ENCODE data around the gene FAM76A.
"Not testable (repeated sequence)": the region's sequence is repeated elsewhere in the genome, so short reads cannot be mapped to it uniquely, and the experiment has no call there.

The FAM76A gene

DNA sequence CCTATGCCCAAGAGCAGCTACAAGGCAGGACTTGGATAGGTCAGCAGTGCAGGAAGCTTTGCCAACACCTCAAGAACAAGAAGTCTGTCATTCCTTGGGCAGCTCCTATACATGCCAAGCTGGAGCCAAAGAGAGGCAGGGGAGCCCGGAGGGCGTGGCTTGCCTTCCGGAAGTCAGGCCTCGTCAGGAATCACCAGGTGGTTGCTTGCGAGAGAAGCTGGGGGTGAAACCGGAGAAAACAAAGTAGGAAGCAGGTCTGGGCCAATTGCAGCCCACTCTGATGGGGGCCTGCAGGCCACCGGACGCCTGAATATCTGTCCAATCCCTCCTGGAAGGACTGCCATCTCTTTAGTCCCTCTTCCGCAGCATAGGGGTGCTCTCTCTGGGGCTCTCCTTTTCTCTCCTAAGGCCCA is 794 bp upstream of the FAM76A start:
- DNase-seq (ENCODE audit: low read depth, low spot score) = peak; percentile 2

DNA sequence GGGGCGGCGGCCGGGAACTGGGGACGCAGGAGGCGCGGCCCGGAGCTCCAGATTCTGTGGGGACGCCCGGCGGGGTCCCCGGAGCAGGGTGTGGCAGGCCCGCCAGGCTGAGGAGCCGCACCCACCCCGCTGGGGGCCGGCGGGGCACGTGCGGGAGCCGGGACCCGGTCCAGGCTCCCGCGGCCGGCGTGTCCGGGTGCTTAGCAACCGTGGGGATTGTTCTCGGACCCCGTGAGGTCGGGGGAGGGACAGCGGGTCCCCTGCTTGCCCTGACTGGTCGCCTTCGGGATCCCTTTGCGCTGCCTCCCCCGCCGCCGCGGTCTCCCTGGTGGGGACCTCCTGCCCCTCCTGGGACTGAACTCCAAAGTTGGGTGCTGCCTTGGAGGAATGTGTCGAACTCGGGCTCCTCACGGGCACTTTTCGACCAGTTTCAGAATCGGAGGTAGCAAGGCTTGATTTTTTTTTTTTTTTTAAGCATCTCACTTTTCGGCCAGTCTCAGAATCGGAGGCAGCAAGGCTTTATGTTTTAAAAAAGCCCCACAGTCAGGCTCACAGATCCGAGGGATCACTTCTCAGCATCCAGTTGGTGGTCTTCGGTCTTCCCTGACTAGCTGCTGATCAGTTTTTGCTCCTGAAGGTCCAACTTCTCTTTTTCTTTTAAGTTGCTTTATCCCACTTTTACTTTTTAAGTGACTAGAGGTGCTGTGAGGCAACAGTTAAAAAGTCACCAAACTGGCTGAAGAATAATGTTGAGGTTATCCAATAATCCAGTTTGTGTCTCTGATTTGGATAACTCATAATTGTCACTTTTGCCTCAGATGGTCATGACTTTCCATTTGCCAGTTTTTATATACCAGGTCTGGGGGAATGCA is 648 bp downstream of the FAM76A start:
- peak; percentile 77 for DNase-seq (ENCODE audit: low read depth, low spot score)

DNA sequence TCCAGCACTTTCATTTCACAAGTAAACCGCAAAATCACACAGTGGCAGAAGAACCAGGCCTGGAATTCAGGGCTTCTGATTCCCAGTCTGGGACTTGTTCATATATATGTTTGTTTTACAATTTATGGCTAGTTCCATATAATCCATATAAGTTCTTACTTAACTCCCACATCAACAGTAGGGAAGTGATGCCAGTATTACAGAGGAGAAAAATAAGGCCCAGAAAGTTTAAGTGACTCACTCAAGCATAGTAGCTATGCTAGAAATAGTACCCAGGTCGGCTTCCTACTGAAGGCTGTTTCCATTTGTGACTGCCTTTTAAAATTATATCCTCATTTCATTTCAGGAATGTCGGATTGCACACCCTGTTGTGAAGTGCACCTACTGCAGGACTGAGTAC is 1.4 kb downstream of the FAM76A start:
- peak; percentile 16 for DNase-seq (ENCODE audit: low read depth, low spot score)

DNA sequence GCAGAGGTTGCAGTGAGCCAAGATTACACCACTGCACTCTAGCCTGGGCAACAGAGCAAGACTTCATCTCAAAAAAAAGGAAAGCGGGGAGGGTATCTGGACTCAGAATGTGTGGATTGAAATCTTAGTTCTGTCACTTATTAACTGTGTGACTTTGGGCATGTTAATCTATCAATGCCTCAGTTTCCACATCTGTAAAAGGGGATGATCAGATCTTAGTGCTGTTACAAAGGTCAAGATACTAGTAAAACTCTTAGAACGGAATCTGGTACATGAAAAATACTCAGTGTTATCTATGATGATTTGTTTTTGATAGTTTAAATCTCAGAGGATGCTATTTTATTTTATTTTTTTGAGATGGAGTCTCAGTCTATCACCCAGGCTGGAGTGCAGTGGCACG is 10.5 kb downstream of the FAM76A start:
- no peak for DNase-seq (ENCODE audit: low read depth, low spot score)

DNA sequence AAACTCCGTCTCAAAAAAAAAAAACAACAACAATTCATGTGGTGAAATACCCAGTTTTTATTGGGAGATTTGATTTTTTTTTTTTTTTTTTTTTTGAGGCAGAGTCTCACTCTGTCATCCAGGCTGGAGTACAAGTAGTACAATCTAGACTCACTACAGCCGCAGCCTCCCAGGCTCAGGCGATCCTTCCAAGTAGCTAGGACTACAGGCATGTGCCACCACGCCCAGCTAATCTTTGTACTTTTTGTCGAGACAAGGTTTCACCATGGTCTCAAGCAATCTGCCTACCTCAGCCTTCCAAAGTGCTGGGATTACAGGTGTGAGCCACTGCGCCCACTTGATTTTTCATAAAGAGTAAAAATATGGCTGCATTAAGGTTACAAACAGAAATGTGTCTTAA is 15.4 kb downstream of the FAM76A start:
- no peak for DNase-seq (ENCODE audit: low read depth, low spot score)

DNA sequence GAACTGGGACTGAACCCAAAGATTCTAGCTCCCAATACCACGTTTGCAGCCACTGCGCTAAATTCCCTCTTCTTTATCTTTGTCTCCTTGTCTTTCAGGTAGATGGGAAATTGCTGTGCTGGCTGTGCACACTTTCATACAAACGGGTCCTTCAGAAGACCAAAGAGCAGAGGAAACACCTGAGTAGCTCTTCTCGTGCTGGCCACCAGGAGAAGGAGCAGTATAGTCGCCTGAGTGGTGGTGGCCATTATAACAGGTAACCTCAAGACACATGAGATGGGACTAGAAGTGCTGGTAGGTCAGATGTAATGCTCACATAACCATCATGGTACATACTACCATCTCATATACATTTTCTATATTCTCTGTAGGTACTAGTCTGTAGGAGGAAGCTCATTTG is 18.8 kb downstream of the FAM76A start:
- no peak for DNase-seq (ENCODE audit: low read depth, low spot score)

DNA sequence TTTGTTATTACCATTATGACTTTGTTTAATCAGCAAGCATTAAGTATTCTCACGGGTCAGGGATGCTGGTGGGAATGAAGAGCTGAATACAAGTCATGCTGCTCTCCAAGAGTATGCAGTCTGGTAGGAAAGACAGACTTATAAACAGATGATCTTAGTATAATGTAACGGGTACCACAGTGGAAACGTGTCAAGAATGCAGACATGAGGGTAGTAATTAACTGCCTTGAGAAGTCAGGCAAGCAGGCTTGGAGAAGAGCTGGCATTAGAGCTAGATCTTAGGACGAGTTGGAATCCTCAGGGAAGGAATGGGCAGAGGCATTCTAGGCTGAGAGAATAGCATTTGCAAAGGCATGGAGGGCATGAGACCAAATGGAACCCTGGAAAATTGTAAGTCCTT is 19.7 kb downstream of the FAM76A start:
- DNase-seq (ENCODE audit: low read depth, low spot score) = no peak

DNA sequence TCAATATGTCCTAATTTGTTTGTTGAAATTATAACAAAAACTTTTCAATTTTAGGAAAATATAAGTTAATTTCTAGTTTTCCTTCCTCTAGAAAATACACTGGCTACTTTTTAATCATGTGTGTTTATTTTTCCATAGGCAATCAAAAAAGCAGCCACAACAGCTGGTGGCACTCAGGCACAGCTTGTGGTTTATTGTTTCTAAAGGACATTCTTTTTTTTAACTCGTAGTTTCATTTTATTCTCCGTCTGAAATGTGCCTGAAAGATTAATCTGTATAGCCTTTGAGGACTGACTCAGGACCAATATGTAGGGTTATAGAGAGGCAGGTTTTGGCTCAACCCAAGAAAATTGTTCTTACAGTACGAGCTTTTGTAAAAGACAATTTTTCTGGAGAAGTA is 26.6 kb downstream of the FAM76A start:
- peak; percentile 5 for DNase-seq (ENCODE audit: low read depth, low spot score)

DNA sequence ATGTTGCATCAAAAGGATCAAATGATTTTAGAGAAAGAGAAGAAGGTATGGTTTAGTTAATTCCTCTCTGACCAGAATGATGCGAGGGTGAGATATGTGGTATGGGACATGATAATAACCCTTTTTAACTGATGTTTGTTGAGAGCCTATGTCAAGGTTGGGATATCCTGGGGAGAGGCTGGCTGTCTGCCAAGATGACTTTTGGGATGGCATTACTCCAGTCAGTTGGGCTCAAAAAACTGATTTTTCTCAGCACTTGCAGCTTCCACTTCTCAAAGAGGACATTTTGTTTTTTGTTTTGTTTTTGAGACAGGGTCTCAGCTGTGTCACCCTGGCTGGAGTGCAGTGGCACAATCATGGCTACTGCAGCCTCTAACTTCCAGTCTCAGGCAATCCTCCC is 29.5 kb downstream of the FAM76A start:
- DNase-seq (ENCODE audit: low read depth, low spot score) = no peak

DNA sequence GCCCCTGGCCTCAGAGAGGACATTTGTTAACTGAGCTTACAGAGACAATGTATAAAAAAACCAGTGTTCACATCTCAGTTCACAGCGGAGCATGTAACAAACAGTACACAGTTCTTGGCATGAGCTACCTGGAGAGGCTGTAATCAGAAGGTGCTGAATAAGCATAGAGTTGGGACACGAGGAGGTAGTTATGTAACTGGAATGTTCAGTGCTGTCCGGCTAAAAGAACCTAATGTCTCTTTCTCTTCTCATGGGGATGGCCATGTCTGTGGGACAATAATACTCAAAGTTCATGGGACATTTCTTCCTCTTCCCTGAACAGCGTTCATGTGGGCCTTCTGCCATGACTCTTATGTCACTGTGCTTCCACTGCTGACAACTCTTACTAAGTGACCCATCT is 30.1 kb downstream of the FAM76A start:
- DNase-seq (ENCODE audit: low read depth, low spot score) = no peak

DNA sequence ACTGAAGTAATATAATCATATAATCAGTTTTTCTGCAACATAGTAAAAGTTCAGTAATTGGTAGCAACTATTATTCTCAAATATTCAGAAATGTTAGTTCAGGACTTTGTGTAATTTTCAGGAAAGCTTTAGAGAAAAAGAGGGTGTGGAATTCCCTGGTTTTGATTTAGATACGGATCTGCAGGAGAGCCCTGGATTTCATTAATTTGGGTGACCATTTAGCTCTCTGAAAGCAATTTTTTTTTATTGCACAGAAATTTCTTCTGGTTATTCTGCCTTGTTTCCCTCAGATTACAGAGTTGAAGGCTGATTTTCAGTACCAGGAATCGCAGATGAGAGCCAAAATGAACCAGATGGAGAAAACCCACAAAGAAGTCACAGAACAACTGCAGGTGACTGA is 33.5 kb downstream of the FAM76A start:
- DNase-seq (ENCODE audit: low read depth, low spot score) = no peak

DNA sequence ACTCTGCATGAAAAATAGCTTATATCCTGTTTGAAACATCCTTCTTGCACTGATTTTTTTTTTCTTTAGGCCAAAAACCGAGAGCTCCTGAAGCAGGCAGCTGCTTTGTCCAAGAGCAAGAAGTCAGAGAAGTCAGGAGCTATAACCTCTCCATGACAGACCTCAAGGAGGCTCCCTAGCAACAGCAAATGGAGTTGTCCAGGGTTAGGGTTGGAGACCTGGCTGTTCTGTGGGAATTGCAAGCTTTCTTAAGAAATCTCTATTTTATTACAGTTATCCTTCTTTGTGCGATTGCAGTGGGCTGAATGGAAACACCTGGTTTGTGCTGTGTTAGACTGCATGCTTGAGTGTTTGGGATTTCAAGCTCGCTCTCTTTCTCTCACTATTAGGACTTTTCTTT is 34.7 kb downstream of the FAM76A start:
- DNase-seq (ENCODE audit: low read depth, low spot score) = no peak

DNA sequence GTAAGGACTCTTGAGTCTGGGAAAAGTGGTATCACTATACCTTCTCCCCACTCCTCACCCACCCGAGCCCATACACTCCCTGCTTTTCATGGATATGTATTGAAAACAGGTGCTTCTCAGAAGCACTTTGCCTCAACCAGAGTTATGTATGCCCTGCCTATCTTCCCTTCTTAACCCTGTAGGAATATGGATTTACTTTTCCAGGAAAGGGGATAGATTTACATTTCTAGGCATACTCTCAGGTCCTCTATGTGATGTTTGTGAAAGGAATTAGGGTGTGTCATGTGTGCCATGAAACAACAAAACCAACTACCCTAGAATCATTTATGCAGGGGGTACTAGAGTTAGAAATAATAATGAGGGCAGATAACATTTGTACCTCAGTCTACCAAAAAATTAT is 36.3 kb downstream of the FAM76A start:
- DNase-seq (ENCODE audit: low read depth, low spot score) = no peak

DNA sequence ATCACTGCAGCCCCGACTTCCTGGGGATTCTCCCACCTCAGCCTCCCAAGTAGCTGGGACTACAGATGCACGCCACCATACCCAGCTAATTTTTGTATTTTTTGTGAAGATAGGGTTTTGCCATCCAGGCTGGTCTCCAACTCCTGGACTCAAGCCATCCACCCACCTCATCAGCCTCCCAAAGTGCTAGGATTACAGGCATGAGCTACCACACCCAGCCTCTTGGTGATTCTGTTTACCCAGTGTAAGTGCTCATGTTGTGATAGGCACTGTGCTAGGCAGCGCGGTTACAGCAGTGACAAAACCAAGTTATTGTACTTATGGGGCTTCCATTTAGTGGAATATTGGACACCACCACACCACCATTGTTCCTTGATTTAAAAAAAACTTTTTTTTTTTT is 37.6 kb downstream of the FAM76A start:
- no peak for DNase-seq (ENCODE audit: low read depth, low spot score)

DNA sequence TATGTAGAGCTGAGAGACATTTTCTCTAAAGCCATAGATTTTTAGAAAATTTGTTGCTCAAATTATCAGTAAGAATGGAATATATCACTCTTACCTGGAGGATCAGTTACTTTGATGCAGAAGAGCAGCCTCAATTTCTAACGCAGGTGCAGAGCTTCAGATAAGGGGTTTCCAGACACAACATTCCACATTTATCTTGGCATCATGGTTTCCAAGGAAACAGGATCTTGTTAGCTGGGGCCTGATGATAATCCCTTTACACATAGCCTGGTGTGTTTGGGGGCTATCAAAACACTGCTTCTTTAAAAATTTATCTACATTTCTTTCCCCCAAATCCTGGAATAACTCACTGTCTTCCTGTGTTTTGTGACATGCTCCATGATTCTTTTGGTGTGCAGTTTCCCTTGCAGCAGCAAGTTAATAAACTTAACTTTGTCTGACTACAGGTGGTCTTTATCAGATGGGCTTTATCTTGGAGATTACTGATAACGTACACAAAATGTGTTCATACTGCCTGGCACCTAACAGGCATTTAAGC is 44.6 kb downstream of the FAM76A start:
- DNase-seq (ENCODE audit: low read depth, low spot score) = no peak

DNA sequence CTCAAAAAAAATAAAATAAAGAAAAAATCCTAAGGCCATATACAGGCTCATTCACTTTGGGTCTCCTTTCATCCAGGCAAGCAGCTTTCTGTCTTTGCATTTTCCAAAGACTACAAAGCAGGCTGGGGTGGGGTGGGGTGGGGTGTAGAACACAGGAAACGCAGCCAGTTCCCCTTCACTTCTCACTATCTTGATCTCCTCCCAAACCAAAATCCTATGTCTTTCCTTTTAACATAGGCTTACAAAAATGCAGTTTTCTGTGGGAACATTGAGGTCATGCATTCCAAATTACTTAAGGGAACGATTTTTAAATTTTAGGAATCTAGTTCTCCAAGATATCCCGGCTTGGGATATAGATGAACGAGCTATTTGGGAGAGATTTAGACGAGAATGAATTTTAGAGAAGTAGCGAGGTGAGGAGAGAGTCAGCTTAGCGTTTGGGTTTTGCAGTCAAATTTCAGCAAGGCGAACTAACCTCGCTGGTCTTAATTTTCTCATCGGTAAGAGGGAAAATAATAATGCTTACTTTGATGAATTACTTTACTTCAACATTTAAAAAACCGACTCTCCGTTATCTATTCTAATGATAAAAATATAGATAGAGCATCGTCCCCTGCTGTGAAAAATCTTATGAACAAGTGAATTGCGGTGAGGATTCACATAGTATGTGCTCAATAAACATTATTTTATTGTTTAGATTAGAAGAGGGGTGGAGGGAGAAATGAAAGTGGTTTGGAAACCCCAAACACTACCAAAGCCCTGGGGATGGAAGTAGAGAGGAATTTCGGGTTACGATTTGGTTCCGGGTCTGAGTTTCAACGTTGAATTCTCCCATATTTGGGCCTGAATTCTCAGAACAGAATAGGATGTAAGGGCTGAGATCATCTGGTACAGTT is 46.5 kb downstream of the FAM76A start:
- peak; percentile 8 for DNase-seq (ENCODE audit: low read depth, low spot score)

DNA sequence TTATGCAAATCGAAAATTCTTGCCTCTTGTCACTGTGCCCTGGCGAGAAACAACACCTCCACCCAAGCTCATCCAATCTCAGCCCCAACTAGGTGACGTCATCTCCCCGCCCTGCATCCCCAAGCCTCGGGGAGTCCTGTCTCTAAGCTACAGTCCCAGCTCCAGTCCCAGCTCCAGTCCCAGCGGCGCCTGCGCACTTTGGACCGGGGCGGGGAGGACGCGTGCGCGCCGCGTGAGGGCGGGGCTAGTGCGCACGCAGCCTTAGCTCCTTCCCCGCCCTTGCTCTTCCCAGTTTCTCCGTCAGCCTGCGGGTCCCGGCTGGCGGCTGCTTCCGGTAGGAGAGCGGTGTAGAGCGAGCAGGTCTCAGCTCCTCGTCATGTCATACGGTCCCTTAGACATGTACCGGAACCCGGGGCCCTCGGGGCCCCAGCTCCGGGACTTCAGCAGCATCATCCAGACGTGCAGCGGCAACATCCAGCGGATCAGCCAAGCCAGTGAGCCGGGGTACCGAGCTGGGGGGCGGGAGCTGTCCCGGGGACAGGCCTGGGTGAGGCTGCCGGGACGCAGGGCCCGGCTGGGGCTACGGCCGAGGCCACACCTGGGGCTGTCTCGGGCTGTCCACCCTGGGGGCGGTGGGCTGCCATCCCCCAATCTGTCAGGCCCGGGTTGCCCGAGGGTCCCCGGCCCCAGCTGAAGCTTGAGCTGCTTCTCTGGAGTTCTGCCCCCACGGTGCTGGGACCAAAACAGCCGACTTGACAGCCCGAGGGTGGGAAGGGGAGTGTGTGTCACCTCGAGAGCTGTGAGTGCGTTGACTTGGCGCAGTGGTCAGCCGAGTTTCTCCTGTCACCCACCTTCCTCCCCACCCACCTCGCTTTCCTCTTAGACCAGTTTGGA is 47.4 kb downstream of the FAM76A start, which contains the start of gene STX12:
Gene STX12, plus strand, starts transcription at position 288 of the 894 bp plus-strand sequence. Its CDS starts 89 bp downstream, at position 377.
- peak; percentile 100 for DNase-seq (ENCODE audit: low read depth, low spot score)

DNA sequence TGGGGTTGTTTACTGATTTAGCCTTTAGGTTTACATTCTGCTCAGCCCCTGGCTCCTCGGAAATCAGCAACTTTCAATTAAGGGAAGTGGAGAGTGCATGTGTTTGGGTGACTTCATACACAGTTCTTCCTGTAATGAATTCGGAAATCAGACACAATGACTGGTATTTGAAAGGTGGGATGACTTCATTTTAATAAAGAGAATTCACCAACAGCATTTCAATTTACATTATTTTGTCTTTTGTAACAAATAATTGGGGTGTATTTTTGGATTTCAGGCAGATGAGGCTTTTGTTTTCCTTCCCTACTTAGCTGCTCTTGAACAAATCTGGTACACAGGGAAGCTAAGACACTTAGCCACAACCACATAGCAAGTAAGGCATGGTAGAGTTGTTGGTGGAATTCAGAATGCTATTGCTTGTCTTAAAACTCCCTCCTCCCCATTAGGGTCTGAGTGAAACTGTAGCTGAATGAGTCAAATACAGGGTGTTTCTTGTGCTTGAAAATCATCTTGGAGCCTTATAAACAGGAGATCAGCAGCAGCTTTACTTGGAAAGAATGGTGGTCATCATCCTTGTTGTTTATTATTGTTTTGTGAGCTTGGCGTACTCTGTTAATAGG is 48.2 kb downstream of the FAM76A start:
- peak; percentile 49 for DNase-seq (ENCODE audit: low read depth, low spot score)

DNA sequence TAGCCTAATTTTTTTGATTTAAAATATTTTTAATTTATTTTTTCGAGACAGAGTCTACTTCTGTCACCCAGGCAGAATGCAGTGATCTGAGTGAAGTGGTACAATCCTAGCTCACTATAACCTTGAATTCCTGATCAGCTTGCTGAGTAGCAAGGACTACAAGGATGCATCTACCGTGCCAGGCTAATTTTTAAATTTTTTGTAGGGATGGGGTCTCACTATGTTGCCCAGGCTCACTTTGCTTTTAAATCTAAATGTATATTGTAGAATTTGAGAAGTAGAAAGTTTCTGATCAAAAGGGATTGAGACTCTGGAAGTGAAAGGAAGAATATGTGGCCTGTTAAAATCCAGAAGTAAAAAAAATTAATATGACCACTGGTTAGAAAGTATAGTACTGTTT is 48.9 kb downstream of the FAM76A start:
- DNase-seq (ENCODE audit: low read depth, low spot score) = no peak

DNA sequence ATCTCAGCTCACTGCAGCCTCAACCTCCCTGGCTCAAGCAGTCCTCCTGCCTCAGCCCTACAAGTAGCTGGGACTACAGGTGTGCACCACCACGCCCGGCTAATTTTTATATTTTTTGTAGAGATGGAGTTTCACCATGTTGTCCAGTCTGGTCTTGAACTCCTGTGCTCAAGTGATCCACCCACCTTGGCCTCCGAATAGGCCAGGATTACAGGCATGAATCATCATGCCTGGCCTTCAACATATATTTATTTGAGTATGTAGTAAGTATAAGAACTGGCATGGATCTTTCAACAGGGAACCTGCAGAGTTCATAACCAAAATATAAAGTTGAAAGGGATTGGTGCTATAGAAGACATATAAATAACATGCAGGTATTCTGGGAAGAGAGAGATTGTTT is 49.6 kb downstream of the FAM76A start:
- DNase-seq (ENCODE audit: low read depth, low spot score) = not testable (repeated sequence)

DNA sequence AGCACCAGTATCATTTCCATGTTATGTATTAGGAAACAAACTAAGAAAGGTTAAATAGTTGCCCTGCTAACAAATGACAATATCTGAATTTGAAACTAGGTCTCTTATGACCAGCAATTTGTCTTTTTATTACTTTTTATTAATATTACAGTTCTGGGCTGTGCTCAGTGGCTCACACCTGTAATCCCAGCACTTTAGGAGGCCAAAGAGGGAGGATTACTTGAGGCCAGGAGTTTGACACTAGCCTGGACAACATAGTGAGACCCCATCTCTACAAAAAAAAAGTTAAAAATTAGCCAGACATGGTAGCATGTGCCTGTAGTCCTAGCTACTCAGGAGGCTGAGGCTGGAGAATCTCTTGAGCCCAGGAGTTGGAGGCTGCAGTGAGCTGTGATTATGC is 50.5 kb downstream of the FAM76A start:
- DNase-seq (ENCODE audit: low read depth, low spot score) = not testable (repeated sequence)

Measured in astrocyte of the hippocampus (primary cell).